GM18870 (cell line): Measurements from ENCODE around the gene PTPN3.

ENCODE experiments used
- ATAC-seq: cut with Tn5 transposase; IDR thresholded peaks from one replicate; pipeline ENCODE4 v1.9.1; 2021; ENCODE audit warnings: moderate library complexity; ENCODE audit not compliant: unreplicated experiment

Gene PTPN3

GRCh38 chr9:109428854-109429253 is 69.3 kb downstream of the PTPN3 start:
- ATAC-seq, result no peak

GRCh38 chr9:109427886-109428285 is 70.2 kb downstream of the PTPN3 start:
- no peak for ATAC-seq

- ATAC-seq, result no peak
Measured at GRCh38 chr9:109426626-109427402, 71.3 kb downstream of the PTPN3 start.

GRCh38 chr9:109424618-109425017 is 73.5 kb downstream of the PTPN3 start:
- ATAC-seq, result no peak

GRCh38 chr9:109423877-109424276 is 74.2 kb downstream of the PTPN3 start:
- no peak for ATAC-seq

- ATAC-seq, result peak; percentile 87
Measured at GRCh38 chr9:109422641-109423040, 75.5 kb downstream of the PTPN3 start.

- ATAC-seq, result no peak
Measured at GRCh38 chr9:109421026-109421970, 76.8 kb downstream of the PTPN3 start.

- ATAC-seq, result no peak
Measured at GRCh38 chr9:109419531-109419930, 78.6 kb downstream of the PTPN3 start.

GRCh38 chr9:109418827-109419226 is 79.3 kb downstream of the PTPN3 start:
- ATAC-seq, result no peak

GRCh38 chr9:109417585-109418544 is 80.2 kb downstream of the PTPN3 start:
- no peak for ATAC-seq

GRCh38 chr9:109417054-109417453 is 81.1 kb downstream of the PTPN3 start:
- no peak for ATAC-seq

- ATAC-seq, result peak; percentile 47
Measured at GRCh38 chr9:109416135-109416706, 81.9 kb downstream of the PTPN3 start.

GRCh38 chr9:109414125-109414785 is 83.9 kb downstream of the PTPN3 start:
- ATAC-seq, result no peak

GRCh38 chr9:109411798-109412352 is 86.2 kb downstream of the PTPN3 start:
- ATAC-seq, result peak; percentile 40

GRCh38 chr9:109411069-109411761 is 86.9 kb downstream of the PTPN3 start:
- peak; percentile 79 for ATAC-seq

- ATAC-seq, result no peak
Measured at GRCh38 chr9:109409773-109410397, 88.2 kb downstream of the PTPN3 start.

GRCh38 chr9:109408759-109409462 is 89.2 kb downstream of the PTPN3 start:
- no peak for ATAC-seq

- no peak for ATAC-seq
Measured at GRCh38 chr9:109403766-109404320, 94.3 kb downstream of the PTPN3 start.
